Omental fat pad (tissue), 4 donors: ENCODE measurements around the gene TMIE. TPM values are rescaled to one million over a fixed set of nuclear protein-coding genes. Genes with fewer than 3 reads are reported as not detected.

Experiments used
- ATAC-seq: fragments of 150-250 bp; one replicate; pipeline ENCODE4 v1.9.1; 2016; ENCODE audit warnings: mild to moderate bottlenecking, moderate library complexity; ENCODE audit not compliant: low FRiP score
- DNase-seq: peaks from one replicate; pipeline ENCODE4 v3.0.0-alpha.2; 2019; ENCODE audit warnings: low spot score
- total RNA-seq, 4 donors: library from RNA; depleted of rRNA; stranded (reverse); fragments of >200 nt; gene quantifications; one replicate each; pipeline ENCODE4 v1.1.0, GENCODE V29; 2016
- TF ChIP-seq, protein P1 (sequence below), 3 donors: fragments of 450-650 bp; IDR thresholded peaks; one replicate each; pipeline ENCODE4 v1.5.1; 2016 to 2017; ENCODE audit warnings: antibody characterized with exemption in 3 of 3, mild to moderate bottlenecking in 3 of 3, moderate library complexity in 2 of 3

Gene TMIE, protein sequence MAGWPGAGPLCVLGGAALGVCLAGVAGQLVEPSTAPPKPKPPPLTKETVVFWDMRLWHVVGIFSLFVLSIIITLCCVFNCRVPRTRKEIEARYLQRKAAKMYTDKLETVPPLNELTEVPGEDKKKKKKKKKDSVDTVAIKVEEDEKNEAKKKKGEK
- under 1 TPM in 1 of 4 donors, not detected in 3; 0.79 TPM for total RNA-seq

GRCh38 chr3:46701181-46701939, at the start of gene TMIE:
TSS of gene TMIE (plus strand) at chr3:46701392. CDS start at chr3:46701488, 96 bp downstream.
- no peak for ATAC-seq
- TF ChIP-seq, protein P1, sequence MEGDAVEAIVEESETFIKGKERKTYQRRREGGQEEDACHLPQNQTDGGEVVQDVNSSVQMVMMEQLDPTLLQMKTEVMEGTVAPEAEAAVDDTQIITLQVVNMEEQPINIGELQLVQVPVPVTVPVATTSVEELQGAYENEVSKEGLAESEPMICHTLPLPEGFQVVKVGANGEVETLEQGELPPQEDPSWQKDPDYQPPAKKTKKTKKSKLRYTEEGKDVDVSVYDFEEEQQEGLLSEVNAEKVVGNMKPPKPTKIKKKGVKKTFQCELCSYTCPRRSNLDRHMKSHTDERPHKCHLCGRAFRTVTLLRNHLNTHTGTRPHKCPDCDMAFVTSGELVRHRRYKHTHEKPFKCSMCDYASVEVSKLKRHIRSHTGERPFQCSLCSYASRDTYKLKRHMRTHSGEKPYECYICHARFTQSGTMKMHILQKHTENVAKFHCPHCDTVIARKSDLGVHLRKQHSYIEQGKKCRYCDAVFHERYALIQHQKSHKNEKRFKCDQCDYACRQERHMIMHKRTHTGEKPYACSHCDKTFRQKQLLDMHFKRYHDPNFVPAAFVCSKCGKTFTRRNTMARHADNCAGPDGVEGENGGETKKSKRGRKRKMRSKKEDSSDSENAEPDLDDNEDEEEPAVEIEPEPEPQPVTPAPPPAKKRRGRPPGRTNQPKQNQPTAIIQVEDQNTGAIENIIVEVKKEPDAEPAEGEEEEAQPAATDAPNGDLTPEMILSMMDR (IDR thresholded peaks at IDR 0.05): no peak
- no peak for DNase-seq

DNA sequence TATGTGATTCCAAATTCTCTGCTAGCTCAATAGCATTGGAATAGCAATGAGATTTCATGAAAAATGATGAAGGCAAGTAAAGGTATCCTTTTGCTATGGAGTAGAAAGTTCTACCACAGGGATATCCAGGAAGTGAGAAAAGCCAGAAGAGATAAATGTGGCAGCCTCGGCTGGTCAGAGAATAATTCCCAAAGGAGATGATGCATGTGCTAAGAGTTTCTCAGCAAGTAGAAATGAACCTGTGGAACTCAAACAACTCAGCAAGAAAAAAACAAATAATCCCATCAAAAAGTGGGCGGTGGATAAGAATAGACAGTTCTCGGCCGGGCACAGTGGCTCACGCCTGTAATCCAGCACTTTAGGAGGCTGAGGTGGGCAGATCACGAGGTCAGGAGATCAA, 45.9 kb upstream of the TMIE start:
- TF ChIP-seq, protein P1 (IDR thresholded peaks at IDR 0.05): no peak
- ATAC-seq (no peak), DNase-seq (no peak)

- DNase-seq: no peak
- TF ChIP-seq, protein P1 (IDR thresholded peaks at IDR 0.05): no peak
These were observed 44.2 kb upstream of the TMIE start for GRCh38 chr3:46656778-46657556.

DNA sequence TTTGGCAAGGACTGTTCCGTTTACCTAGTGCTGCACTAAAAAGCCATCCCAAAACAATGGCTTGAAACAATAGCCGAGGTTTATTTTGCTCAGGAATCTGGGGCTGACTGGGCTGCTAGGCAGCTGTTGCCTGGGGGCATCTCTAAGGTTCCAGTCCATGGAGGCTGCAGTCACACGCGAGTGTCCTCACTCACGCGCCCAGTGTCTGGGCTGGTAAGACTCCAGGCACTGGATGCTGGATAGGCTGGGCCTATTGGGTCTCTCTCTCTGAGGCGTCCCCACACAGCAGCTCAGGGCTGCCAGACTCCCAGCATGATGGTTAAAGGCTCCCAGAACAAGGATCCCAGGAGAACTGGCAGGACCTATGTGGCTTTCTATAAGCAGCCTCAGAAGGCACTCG, 41.9 kb upstream of the TMIE start:
- TF ChIP-seq, protein P1 (IDR thresholded peaks at IDR 0.05): no peak
- no peak for ATAC-seq
- no peak for DNase-seq

More at GRCh38 chr3:46656778-46657556, 44.2 kb upstream of the TMIE start:
- no peak for ATAC-seq

- TF ChIP-seq, protein P1 (IDR thresholded peaks at IDR 0.05): no peak
- DNase-seq (no peak), ATAC-seq (no peak)
These were observed 41.2 kb upstream of the TMIE start for GRCh38 chr3:46660003-46660402.

DNA sequence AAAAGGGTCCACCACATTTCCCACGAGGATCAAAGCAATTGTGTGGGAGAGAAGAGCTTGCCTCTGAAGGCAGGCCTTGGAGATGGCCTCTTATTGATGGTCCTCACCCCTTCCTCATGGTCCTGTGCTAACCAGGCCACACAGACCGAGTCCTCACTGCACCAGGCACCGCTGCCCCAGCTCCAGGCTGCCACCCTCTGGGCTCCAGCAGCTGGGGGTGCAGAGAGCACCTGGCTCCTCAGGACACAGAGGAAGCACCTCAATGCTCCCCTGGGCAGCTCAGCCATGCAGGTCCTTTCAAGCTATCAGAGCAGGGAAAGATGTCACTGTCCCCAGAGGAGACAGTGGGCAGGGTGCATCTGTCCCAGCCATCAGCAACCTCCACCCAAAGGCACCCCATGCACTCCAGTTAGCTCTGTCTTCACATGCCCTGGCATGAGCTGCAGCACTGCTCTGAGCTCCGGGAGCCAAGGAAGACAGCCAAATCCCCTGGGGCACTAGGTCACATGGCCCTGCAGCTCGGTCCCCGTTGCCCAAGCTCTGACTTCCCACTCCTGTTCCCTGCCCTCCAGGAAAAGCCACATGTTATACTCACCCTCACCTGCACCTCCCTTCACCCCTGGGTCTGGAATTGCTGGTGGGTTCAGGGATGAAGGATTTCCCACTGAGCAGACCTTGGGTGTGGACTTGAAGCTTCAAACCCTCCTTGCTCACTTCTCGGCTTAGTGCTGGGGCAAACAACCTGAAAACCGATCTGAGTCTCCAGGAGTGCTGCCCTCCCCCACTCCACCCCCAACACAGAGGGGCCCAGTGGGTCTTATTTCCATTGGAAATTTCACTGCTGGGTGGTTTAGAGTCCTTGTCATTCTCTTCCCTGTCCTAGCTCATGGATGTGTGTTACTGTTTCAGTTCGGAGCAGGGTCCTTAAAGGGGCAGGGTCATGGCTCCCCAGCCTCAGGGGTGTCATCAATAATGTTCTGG, 40.4 kb upstream of the TMIE start:
- no peak for DNase-seq
- TF ChIP-seq, protein P1 (IDR thresholded peaks at IDR 0.05): no peak

More for the DNA sequence above, 40.4 kb upstream of the TMIE start:
- ATAC-seq: no peak
